Prostate gland (tissue), 2 donors: ENCODE data around the gene FNDC3B. TPM values are rescaled to one million over a fixed set of nuclear protein-coding genes. Genes with fewer than 3 reads are reported as not detected.

Source experiments
- DNase-seq: peaks from one replicate; pipeline ENCODE4 v3.0.0-alpha.2; 2019; ENCODE audit warnings: low spot score
- H3K27ac ChIP-seq, 2 donors: fragments of 200-600 bp; sonication (generic); 2 replicates each; pipeline ENCODE4 v1.5.1; 2017 to 2019
- H3K27me3 ChIP-seq: fragments of 200-600 bp; sonication (generic); replicated peaks from 2 replicates; pipeline ENCODE4 v1.5.1; 2019; ENCODE audit not compliant: insufficient read depth
- H3K36me3 ChIP-seq, 2 donors: fragments of 200-600 bp; sonication (generic); 1 replicate in 1 of 2; 2 replicates in 1 of 2; pipeline versions ENCODE4 v1.5.1 to v1.8.1; 2017 to 2019
- H3K4me1 ChIP-seq: fragments of 200-600 bp; sonication (generic); replicated peaks from 2 replicates; pipeline ENCODE4 v1.5.1; 2019
- H3K4me3 ChIP-seq, 2 donors: fragments of 200-600 bp; sonication (generic); 2 replicates each; pipeline ENCODE4 v1.5.1; 2017 to 2019
- H3K9me3 ChIP-seq: fragments of 200-600 bp; sonication (generic); 2 replicates; pipeline ENCODE4 v1.5.1; 2017
- CTCF ChIP-seq, 4 experiments: fragments of 200-600 bp in 2 of 4; fragments of 450-650 bp in 2 of 4; sonication (generic) in 2 of 4; IDR thresholded peaks; 1 replicate in 3 of 4; 2 replicates in 1 of 4; pipeline ENCODE4 v1.5.1; 2016 to 2019; ENCODE audit warnings: antibody characterized with exemption in 4 of 4, mild to moderate bottlenecking in 2 of 4, moderate library complexity in 2 of 4
- POLR2A ChIP-seq: fragments of 450-650 bp; IDR thresholded peaks from one replicate; pipeline ENCODE4 v1.6.1; 2016; ENCODE audit warnings: antibody characterized with exemption, mild to moderate bottlenecking
- POLR2AphosphoS5 ChIP-seq: sonication (generic); formaldehyde crosslinking; IDR thresholded peaks from one replicate; pipeline ENCODE4 v1.6.1; 2017; ENCODE audit warnings: antibody characterized with exemption
- WGBS: methylation state at CpG from one replicate; pipeline ENCODE4 v1.1.5; 2018; 5-methylcytosine and 5-hydroxymethylcytosine counted together
- intact Hi-C: fragments of 100-400 bp; cut with DNase I; formaldehyde crosslinking; loops from one replicate; pipeline ENCODE4 v1.14.2; 2022
- total RNA-seq, 2 donors: library from RNA; depleted of rRNA; stranded (reverse); fragments of >200 nt; gene quantifications; one replicate each; pipeline ENCODE4 v1.1.0, GENCODE V29; 2016

The FNDC3B gene
- total RNA-seq, 2 donors from 2014 or later: 35.9 to 62.4 TPM

- Histone ChIP-seq H3K9me3 (no peaks in the 10 kb centered on the region), H3K4me3 (no peak overlapping the region), H3K27ac (no peak overlapping the region), H3K36me3 (peaks cover 0 to 5% of the 10 kb centered on the region in 2 donors), H3K27me3 (no peaks in the 10 kb centered on the region), H3K4me1 (no peaks in the 10 kb centered on the region)
- intact Hi-C loops: no loop called here
- TF ChIP-seq POLR2AphosphoS5 (no peak), CTCF (IDR thresholded peaks at IDR 0.05) (no peak), POLR2A (no peak)
- DNase-seq: no peak
- 93% methylated on average over 2 of the region's 2 CpGs for WGBS
Observed at GRCh38 chr3:172305974-172306373, 266.6 kb downstream of the FNDC3B start.

GRCh38 chr3:172307141-172307560 lies 267.8 kb downstream of the FNDC3B start:
- no peaks in the 10 kb centered on the region for H3K9me3 ChIP-seq
- TF ChIP-seq CTCF (IDR thresholded peaks at IDR 0.05) (no peak), POLR2A (no peak), POLR2AphosphoS5 (no peak)
- no peaks in the 10 kb centered on the region for H3K4me1 ChIP-seq
- intact Hi-C loops: no loop called here
- no peak for DNase-seq
- H3K36me3 ChIP-seq: peaks cover 0 to 5% of the 10 kb centered on the region in 2 donors
- no peak overlapping the region for H3K27ac ChIP-seq
- 74% methylated on average over 5 of the region's 5 CpGs for WGBS
- no peak overlapping the region for H3K4me3 ChIP-seq
- no peaks in the 10 kb centered on the region for H3K27me3 ChIP-seq

- Histone ChIP-seq H3K9me3 (no peaks in the 10 kb centered on the region), H3K4me3 (no peak overlapping the region), H3K27me3 (no peaks in the 10 kb centered on the region), H3K36me3 (peaks cover 0 to 5% of the 10 kb centered on the region in 2 donors), H3K27ac (no peak overlapping the region), H3K4me1 (peaks cover 2% of the 10 kb centered on the region)
- TF ChIP-seq POLR2AphosphoS5: no peak
- TF ChIP-seq POLR2A: no peak
- no peak for TF ChIP-seq CTCF (IDR thresholded peaks at IDR 0.05)
- WGBS: 57% methylated on average over 3 of the region's 3 CpGs
- no peak for DNase-seq
- intact Hi-C loops: no loop called here
Observed at GRCh38 chr3:172309059-172309458, 269.7 kb downstream of the FNDC3B start.

GRCh38 chr3:172309741-172310427 lies 270.5 kb downstream of the FNDC3B start:
- intact Hi-C loops: no loop called here
- TF ChIP-seq CTCF (IDR thresholded peaks at IDR 0.05): no peak
- peaks cover 6% of the 10 kb centered on the region for H3K4me1 ChIP-seq
- no peak overlapping the region for H3K27ac ChIP-seq
- peaks cover 0 to 5% of the 10 kb centered on the region in 2 donors for H3K36me3 ChIP-seq
- no peaks in the 10 kb centered on the region for H3K27me3 ChIP-seq
- H3K9me3 ChIP-seq: no peaks in the 10 kb centered on the region
- WGBS: 79% methylated on average over 7 of the region's 7 CpGs
- H3K4me3 ChIP-seq: no peak overlapping the region
- no peak for DNase-seq

GRCh38 chr3:172310428-172310760 lies 271.0 kb downstream of the FNDC3B start:
- intact Hi-C loops: no loop called here
- H3K27me3 ChIP-seq: no peaks in the 10 kb centered on the region
- H3K4me3 ChIP-seq: no peak overlapping the region
- TF ChIP-seq POLR2A (no peak), CTCF (IDR thresholded peaks at IDR 0.05) (no peak), POLR2AphosphoS5 (no peak)
- DNase-seq: no peak
- 97% methylated on average over 3 of the region's 3 CpGs for WGBS
- no peaks in the 10 kb centered on the region for H3K9me3 ChIP-seq
- peaks cover 0 to 5% of the 10 kb centered on the region in 2 donors for H3K36me3 ChIP-seq
- peaks cover 6% of the 10 kb centered on the region for H3K4me1 ChIP-seq
- H3K27ac ChIP-seq: no peak overlapping the region
